Activated B cell treated with CpG ODN at 0.5 μM for 24 hours (primary cell): ENCODE measurements around the gene CRADD. TPM values are rescaled to one million over a fixed set of nuclear protein-coding genes. Genes with fewer than 3 reads are reported as not detected.

Experiments
- ATAC-seq: fragments of 200-7000 bp; cut with Tn5 transposase; one replicate; pipeline ENCODE4 v1.10.0; 2021; ENCODE audit warnings: low read depth, mild to moderate bottlenecking, moderate library complexity
- CTCF ChIA-PET: fragments of 350-600 bp; sonication (Branson Sonifier 250); formaldehyde crosslinking; loops from one replicate; lab custom pipeline; 2021; ENCODE audit warnings: antibody characterized with exemption; lab: Charles Lee
- POLR2A ChIA-PET: fragments of 350-600 bp; sonication (Branson Sonifier 250); formaldehyde crosslinking; loops from one replicate; lab custom pipeline; 2021; ENCODE audit warnings: antibody characterized with exemption; lab: Charles Lee
- DNase-seq: peaks from one replicate; pipeline ENCODE4 v3.0.0; 2022
- H3K27ac Mint-ChIP-seq: one replicate; pipeline ENCODE4 v1.8.0; 2020; ENCODE audit warnings: mixed read lengths
- H3K27me3 Mint-ChIP-seq: one replicate; pipeline ENCODE4 v1.8.0; 2021; ENCODE audit warnings: mixed read lengths
- H3K36me3 Mint-ChIP-seq: one replicate; pipeline ENCODE4 v1.8.0; 2021; ENCODE audit warnings: low read depth, mixed read lengths
- H3K4me1 Mint-ChIP-seq: one replicate; pipeline ENCODE4 v1.8.0; 2021; ENCODE audit warnings: mixed read lengths
- H3K4me3 Mint-ChIP-seq: one replicate; pipeline ENCODE4 v1.8.0; 2020; ENCODE audit warnings: mild to moderate bottlenecking, mixed read lengths
- H3K9me3 Mint-ChIP-seq: one replicate; pipeline ENCODE4 v1.8.0; 2020; ENCODE audit warnings: mixed read lengths
- intact Hi-C: fragments of 100-400 bp; cut with micrococcal nuclease; formaldehyde crosslinking; loops from one replicate; pipeline ENCODE4 v1.15.1; 2024
- total RNA-seq: library from RNA; stranded (reverse); gene quantifications from 2 replicates; pipeline ENCODE4 v1.2.3, GENCODE V29; 2022
- TF ChIP-seq, protein P1 (sequence below): fragments of 200-600 bp; IDR thresholded peaks from one replicate; pipeline ENCODE4 v1.8.0; 2022; ENCODE audit warnings: antibody characterized with exemption, mild to moderate bottlenecking

CRADD gene
- total RNA-seq, 1 donor from 2014 or later, result 15.3 TPM

DNA sequence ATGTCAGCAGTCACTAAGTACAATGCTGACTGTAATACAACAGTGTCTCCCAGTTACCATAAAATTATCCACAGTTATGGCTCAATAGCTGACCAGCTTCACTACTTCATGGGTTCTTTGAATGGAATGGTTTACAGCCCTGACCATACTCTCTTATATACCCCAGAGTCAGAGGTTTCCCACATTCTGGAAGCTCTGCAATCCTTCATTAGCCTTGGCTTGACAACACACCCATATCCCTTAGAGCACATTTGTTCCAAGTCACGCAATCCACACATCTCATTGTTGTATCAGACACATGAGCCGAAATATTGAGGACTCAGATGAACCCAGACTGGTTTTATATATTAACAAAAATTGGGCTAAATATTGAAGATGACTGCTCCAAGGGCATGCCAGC is 261.8 kb downstream of the CRADD start:
- Mint-ChIP-seq H3K36me3 (no peaks in the 10 kb centered on the region), H3K4me3 (no peak overlapping the region), H3K9me3 (peaks cover 15% of the 10 kb centered on the region), H3K27me3 (peaks cover 3% of the 10 kb centered on the region), H3K4me1 (no peaks in the 10 kb centered on the region), H3K27ac (no peak overlapping the region)
- CTCF ChIA-PET, result no interaction called here
- TF ChIP-seq, protein P1, sequence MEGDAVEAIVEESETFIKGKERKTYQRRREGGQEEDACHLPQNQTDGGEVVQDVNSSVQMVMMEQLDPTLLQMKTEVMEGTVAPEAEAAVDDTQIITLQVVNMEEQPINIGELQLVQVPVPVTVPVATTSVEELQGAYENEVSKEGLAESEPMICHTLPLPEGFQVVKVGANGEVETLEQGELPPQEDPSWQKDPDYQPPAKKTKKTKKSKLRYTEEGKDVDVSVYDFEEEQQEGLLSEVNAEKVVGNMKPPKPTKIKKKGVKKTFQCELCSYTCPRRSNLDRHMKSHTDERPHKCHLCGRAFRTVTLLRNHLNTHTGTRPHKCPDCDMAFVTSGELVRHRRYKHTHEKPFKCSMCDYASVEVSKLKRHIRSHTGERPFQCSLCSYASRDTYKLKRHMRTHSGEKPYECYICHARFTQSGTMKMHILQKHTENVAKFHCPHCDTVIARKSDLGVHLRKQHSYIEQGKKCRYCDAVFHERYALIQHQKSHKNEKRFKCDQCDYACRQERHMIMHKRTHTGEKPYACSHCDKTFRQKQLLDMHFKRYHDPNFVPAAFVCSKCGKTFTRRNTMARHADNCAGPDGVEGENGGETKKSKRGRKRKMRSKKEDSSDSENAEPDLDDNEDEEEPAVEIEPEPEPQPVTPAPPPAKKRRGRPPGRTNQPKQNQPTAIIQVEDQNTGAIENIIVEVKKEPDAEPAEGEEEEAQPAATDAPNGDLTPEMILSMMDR, result no peak
- intact Hi-C loops, result no loop called here
- POLR2A ChIA-PET, result no interaction called here
- DNase-seq (no peak), ATAC-seq (no peak)

DNA sequence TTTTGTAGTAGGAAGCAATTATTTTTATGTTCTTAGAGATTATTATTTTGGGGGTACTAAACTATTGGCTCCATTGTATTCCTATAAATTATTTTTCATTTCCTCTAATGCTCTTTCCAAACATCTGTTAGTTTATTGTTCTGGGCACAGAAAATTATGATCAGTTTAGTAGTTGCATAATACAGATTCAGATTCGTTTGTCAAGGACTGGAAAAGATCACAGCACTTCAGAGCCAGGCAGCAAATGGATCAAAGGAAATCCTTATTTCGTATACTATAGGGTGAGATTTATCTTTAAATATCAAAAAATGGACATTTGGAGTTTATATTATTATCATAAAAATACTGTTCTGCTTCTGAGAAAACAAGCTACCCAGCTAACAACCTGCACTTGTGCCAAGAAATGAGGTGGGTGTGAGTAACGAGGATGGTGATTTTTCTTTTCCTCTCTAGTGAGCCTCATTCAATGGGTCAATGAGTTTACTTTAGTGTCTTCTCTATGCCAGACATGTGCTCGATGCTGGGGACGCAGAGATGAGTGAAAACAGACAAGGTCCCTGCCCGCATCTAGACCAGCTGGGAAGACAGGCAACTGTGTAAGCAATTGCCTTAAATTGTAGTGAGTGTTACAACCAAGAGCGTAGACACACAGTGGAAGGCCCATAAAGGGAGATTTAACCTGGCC is 262.6 kb downstream of the CRADD start:
- H3K27ac Mint-ChIP-seq, result no peak overlapping the region
- peaks cover 3% of the 10 kb centered on the region for H3K27me3 Mint-ChIP-seq
- no peak for ATAC-seq
- no peaks in the 10 kb centered on the region for H3K4me1 Mint-ChIP-seq
- intact Hi-C loops, result no loop called here
- DNase-seq, result no peak
- POLR2A ChIA-PET, result no interaction called here
- CTCF ChIA-PET, result no interaction called here
- H3K4me3 Mint-ChIP-seq, result no peak overlapping the region
- TF ChIP-seq, protein P1, result no peak
- peaks cover 12% of the 10 kb centered on the region for H3K9me3 Mint-ChIP-seq
- H3K36me3 Mint-ChIP-seq, result no peaks in the 10 kb centered on the region

DNA sequence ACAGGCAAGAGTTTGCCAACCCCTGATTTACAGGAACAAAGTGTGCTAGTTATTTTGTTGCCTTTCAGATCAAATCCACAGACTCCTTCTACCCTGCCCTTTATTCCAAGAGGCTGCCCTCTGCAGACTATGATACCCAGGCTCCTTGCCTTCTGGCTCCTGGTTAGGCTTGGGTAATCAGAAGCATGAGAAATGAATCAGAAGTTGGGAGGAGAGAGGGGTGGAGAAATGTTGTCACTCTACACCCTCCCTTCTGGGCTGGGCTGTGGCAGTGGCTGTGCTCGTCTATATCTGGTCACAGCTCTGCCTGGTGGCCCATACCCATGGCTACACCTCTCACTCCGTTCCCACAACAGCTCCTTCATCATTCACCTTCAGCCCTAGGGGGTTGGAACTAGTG is 266.6 kb downstream of the CRADD start:
- ChIA-PET CTCF (no interaction called here), POLR2A (no interaction called here)
- Mint-ChIP-seq H3K4me3 (no peak overlapping the region), H3K36me3 (no peaks in the 10 kb centered on the region), H3K27ac (no peak overlapping the region), H3K4me1 (no peaks in the 10 kb centered on the region), H3K9me3 (peaks cover 2% of the 10 kb centered on the region), H3K27me3 (peaks cover 7% of the 10 kb centered on the region)
- ATAC-seq (no peak), DNase-seq (no peak)
- TF ChIP-seq, protein P1, result no peak
- intact Hi-C loops, result no loop called here

DNA sequence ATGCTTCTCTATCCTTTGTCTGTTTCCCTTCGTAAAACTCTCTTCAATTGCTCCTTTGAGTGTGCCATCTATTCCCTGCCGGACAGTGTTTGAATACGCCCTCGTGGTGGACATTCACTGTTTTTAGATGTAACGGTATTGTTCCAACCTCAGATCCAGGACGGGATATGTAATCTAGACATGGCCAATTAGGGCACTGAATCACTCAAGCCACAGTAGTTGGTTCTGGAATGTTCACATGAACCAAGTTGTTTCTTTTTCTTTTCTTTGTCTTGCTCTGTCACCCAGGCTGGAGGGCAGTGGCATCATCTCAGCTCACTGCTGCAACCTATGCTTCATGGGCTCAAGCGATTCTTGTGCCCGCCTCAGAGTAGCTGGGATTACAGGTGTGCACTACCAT is 267.0 kb downstream of the CRADD start:
- Mint-ChIP-seq H3K9me3 (peaks cover 2% of the 10 kb centered on the region), H3K27me3 (peaks cover 10% of the 10 kb centered on the region), H3K27ac (no peak overlapping the region), H3K4me3 (no peak overlapping the region), H3K36me3 (no peaks in the 10 kb centered on the region), H3K4me1 (no peaks in the 10 kb centered on the region)
- CTCF ChIA-PET, result no interaction called here
- intact Hi-C loops, result no loop called here
- DNase-seq, result no peak
- no peak for ATAC-seq
- TF ChIP-seq, protein P1, result no peak
- POLR2A ChIA-PET, result no interaction called here

Other genes with a start within 250 kb of the CRADD start
- gene UBE2N, start 235.4 kb upstream of the CRADD start, total RNA-seq, result 152 and 163 TPM in 2 replicates
- 40.9 and 44.6 TPM in 2 replicates for gene MRPL42, start 209.9 kb upstream of the CRADD start, total RNA-seq
- gene SOCS2, start 104.7 kb upstream of the CRADD start, total RNA-seq, result 2.3 and 2.8 TPM in 2 replicates